CD4-positive, CD25-positive, alpha-beta regulatory T cell (primary cell): ENCODE data around the gene IDI1. TPM values are rescaled to one million over a fixed set of nuclear protein-coding genes. Genes with fewer than 3 reads are reported as not detected.
"Not testable (repeated sequence)": the region's sequence is repeated elsewhere in the genome, so short reads cannot be mapped to it uniquely, and the experiment has no call there.

Experiments
- ATAC-seq, 2 donors: fragments of 150-1000 bp; cut with Tn5 transposase; one replicate each; pipeline ENCODE4 v1.10.0; 2021; ENCODE audit warnings: low read depth in 2 of 2, moderate number of reproducible peaks in 2 of 2, moderate library complexity in 1 of 2
- DNase-seq, 3 donors: peaks; one replicate each; pipeline versions ENCODE4 v3.0.0 to v3.0.0-alpha.2; 2012 to 2022; ENCODE audit warnings: mixed read lengths in 1 of 3
- H3K27ac ChIP-seq: one replicate; pipeline ENCODE4 v1.7.0; 2013; ENCODE audit warnings: mild to moderate bottlenecking, low read length; ENCODE audit not compliant: insufficient read depth, poor library complexity, severe bottlenecking
- H3K27me3 ChIP-seq: one replicate; pipeline ENCODE4 v1.7.0; 2013; ENCODE audit warnings: low read length; ENCODE audit not compliant: control insufficient read depth, insufficient read depth
- H3K36me3 ChIP-seq: one replicate; pipeline ENCODE4 v1.7.0; 2013; ENCODE audit warnings: mild to moderate bottlenecking, low read length, moderate library complexity; ENCODE audit not compliant: control insufficient read depth, insufficient read depth
- H3K4me1 ChIP-seq: 2 replicates; pipeline ENCODE4 v1.7.0; 2013; ENCODE audit warnings: mild to moderate bottlenecking, low read length; ENCODE audit not compliant: insufficient read depth, control insufficient read depth, poor library complexity, severe bottlenecking
- H3K4me3 ChIP-seq: one replicate; pipeline ENCODE4 v1.7.0; 2013; ENCODE audit warnings: low read depth, mild to moderate bottlenecking, low read length, moderate library complexity
- H3K9me3 ChIP-seq, 2 experiments: 1 replicate in 1 of 2; 2 replicates in 1 of 2; pipeline ENCODE4 v1.7.0; 2013; ENCODE audit warnings: low read length in 2 of 2, mild to moderate bottlenecking in 1 of 2, moderate library complexity in 1 of 2; ENCODE audit not compliant: control insufficient read depth in 2 of 2
- H3K27ac Mint-ChIP-seq, 3 donors: one replicate each; pipeline ENCODE4 v1.8.0; 2020 to 2022; ENCODE audit warnings: mild to moderate bottlenecking in 3 of 3, mixed read lengths in 3 of 3, moderate library complexity in 2 of 3
- H3K27me3 Mint-ChIP-seq: one replicate; pipeline ENCODE4 v1.8.0; 2022; ENCODE audit warnings: mild to moderate bottlenecking, mixed read lengths
- H3K36me3 Mint-ChIP-seq: one replicate; pipeline ENCODE4 v1.8.0; 2020; ENCODE audit warnings: mixed read lengths
- H3K4me1 Mint-ChIP-seq, 4 donors: one replicate each; pipeline ENCODE4 v1.8.0; 2020 to 2022; ENCODE audit warnings: mixed read lengths in 4 of 4, mild to moderate bottlenecking in 1 of 4
- H3K4me3 Mint-ChIP-seq, 4 donors: one replicate each; pipeline ENCODE4 v1.8.0; 2020 to 2022; ENCODE audit warnings: mild to moderate bottlenecking in 4 of 4, mixed read lengths in 4 of 4, moderate library complexity in 3 of 4
- H3K9me3 Mint-ChIP-seq, 7 donors: one replicate each; pipeline ENCODE4 v1.8.0; 2020 to 2022; ENCODE audit warnings: mixed read lengths in 7 of 7, mild to moderate bottlenecking in 3 of 7, moderate library complexity in 2 of 7
- polyA plus RNA-seq, 4 donors: library from polyadenylated mRNA; unstranded; fragments of 300-500 nt; fragmentation: Illumina TruSeq; gene quantifications; one replicate each; pipeline ENCODE4 v1.2.3, GENCODE V29; 2021
- total RNA-seq: library from RNA; stranded (reverse); gene quantifications from one replicate; pipeline ENCODE4 v1.2.3, GENCODE V29; 2022

The IDI1 gene
- total and polyA plus RNA-seq, 5 donors from 2014 or later: 47.0 to 179 (median 50.2) TPM

DNA sequence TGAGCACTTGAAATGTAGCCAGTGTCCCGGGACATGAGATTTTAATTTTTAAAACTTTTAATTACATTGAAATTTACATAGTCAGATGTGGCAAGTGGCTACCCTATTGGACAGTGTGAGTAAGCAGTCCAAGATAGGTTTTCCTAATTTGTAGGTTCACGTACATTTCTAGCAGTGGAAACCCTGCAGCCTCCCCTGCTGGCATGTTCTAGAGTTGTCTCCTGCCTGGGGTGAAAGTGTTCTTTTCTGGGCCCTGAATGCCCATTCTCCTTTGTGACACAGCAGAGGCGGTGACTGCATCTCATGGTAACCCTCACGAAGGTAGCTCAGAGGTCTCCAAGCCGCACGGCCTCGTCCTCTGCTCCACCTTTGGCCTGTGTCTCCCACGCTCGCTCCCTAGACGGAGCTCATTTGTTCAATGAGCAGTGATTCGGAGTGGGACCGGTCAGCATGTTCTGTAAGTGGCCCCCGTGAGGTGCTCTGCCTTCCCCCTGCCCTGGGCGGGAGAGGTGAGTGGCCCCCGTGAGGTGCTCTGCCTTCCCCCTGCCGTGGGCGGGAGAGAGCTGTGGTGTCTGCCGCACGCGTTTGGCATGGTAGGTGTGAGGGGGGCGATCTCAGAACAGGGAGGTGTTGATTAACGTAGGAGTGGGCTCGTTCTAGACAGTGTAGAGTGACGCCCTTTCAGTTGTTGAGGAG, 25.3 kb upstream of the IDI1 start:
- Mint-ChIP-seq H3K27ac (peak overlapping the region in 2 of 3 donors; percentile 9 to 73), H3K4me3 (no peak overlapping the region), H3K4me1 (peaks cover 6 to 29% (median 14%) of the 10 kb centered on the region in 4 donors), H3K36me3 (peaks cover 8% of the 10 kb centered on the region), H3K27me3 (no peaks in the 10 kb centered on the region), H3K9me3 (no peaks in the 10 kb centered on the region)
- no peaks in the 10 kb centered on the region for H3K9me3 ChIP-seq
- H3K27ac ChIP-seq: no peak overlapping the region
- DNase-seq (no peak), ATAC-seq (no peak)
- peaks cover 5% of the 10 kb centered on the region for H3K4me1 ChIP-seq
- H3K4me3 ChIP-seq: no peak overlapping the region
- H3K36me3 ChIP-seq: peaks cover 43% of the 10 kb centered on the region
- H3K27me3 ChIP-seq: no peaks in the 10 kb centered on the region

GRCh38 chr10:1070919-1071318, 22.0 kb upstream of the IDI1 start:
- no peak overlapping the region for H3K27ac ChIP-seq
- H3K4me3 ChIP-seq: no peak overlapping the region
- ATAC-seq: no peak

DNA sequence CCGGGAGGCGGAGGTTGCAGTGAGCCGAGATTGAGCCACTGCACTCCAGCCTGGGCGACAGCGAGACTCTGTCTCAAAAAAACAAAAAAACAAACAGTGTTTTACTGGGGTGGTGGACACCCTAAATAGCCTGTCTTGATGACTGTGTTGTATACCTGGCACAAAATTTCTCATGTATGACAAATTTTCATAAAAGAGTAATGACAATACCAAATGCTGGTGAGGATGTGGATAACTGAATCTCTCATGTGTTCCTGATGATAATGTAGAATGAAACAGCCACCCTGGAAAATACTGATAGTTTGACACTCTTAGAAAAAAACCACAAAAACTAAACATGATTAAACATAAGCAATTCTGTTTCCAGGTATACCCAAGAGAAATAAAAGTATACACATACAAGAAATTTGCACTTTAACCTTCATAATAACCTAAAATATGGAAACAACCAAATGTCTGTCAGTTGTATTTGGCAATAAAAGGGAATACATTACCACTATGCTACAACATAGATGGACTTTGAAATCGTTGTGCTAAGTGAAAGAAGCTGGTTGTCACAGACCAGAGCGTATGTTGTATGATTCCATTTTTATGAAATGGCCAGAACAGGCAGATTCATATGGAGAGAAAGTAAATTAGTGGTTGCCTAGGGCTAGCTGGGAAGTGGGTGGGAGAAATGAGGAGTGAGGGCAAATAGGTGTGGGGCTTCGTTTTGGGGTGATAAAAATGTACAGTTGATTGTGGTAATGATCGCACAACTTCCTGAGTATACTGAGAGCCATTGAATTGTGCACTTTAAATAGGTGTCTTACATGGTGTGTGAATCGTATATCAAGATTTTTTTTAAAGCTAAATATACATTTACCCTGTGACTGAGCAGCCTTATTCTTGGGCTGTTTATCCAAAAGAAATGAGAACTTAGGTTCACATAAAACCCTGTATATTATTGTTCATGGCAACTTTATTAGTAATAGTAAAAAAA, 19.8 kb upstream of the IDI1 start:
- Mint-ChIP-seq H3K4me1 (peaks cover 30 to 47% (median 33%) of the 10 kb centered on the region in 4 donors), H3K9me3 (no peaks in the 10 kb centered on the region), H3K4me3 (no peak overlapping the region), H3K27me3 (no peaks in the 10 kb centered on the region), H3K27ac (peak overlapping the region in 1 of 3 donors; percentile 39), H3K36me3 (peaks cover 11% of the 10 kb centered on the region)
- no peaks in the 10 kb centered on the region for H3K9me3 ChIP-seq
- DNase-seq: no peak
- ATAC-seq: no peak
- H3K27me3 ChIP-seq: no peaks in the 10 kb centered on the region
- H3K36me3 ChIP-seq: peaks cover 17% of the 10 kb centered on the region
- H3K4me1 ChIP-seq: peaks cover 11% of the 10 kb centered on the region
- H3K4me3 ChIP-seq: no peak overlapping the region
- no peak overlapping the region for H3K27ac ChIP-seq

More at GRCh38 chr10:1070919-1071318, 22.0 kb upstream of the IDI1 start:
- no peaks in the 10 kb centered on the region for H3K27me3 ChIP-seq
- Mint-ChIP-seq H3K9me3 (no peaks in the 10 kb centered on the region), H3K27ac (peak overlapping the region; percentile 75 to 87 (median 76)), H3K4me3 (no peak overlapping the region), H3K4me1 (peaks cover 10 to 37% (median 28%) of the 10 kb centered on the region in 4 donors), H3K36me3 (peaks cover 8% of the 10 kb centered on the region), H3K27me3 (no peaks in the 10 kb centered on the region)
- H3K9me3 ChIP-seq: no peaks in the 10 kb centered on the region
- H3K36me3 ChIP-seq: peaks cover 28% of the 10 kb centered on the region
- DNase-seq: no peak
- H3K4me1 ChIP-seq: peaks cover 5% of the 10 kb centered on the region

GRCh38 chr10:1066734-1067133, 17.8 kb upstream of the IDI1 start:
- not testable (repeated sequence) for ATAC-seq, DNase-seq, H3K4me3 Mint-ChIP-seq, H3K27me3 ChIP-seq, H3K9me3 Mint-ChIP-seq, H3K27me3 Mint-ChIP-seq, H3K9me3 ChIP-seq, H3K36me3 ChIP-seq, H3K4me3 ChIP-seq, H3K36me3 Mint-ChIP-seq, H3K27ac ChIP-seq
- peaks cover 30% of the 10 kb centered on the region for H3K4me1 ChIP-seq
- Mint-ChIP-seq H3K27ac (peak overlapping the region; percentile 20 to 74 (median 22)), H3K4me1 (peaks cover 44 to 64% (median 50%) of the 10 kb centered on the region in 4 donors)

GRCh38 chr10:1064964-1065247, 16.0 kb upstream of the IDI1 start:
- H3K27ac ChIP-seq: peak overlapping the region; percentile 73
- H3K27ac Mint-ChIP-seq: peak overlapping the region; percentile 42 to 93 (median 43)
- H3K4me1 ChIP-seq: peaks cover 39% of the 10 kb centered on the region

GRCh38 chr10:1063232-1063865, 14.4 kb upstream of the IDI1 start:
- Mint-ChIP-seq H3K36me3 (peaks cover 6% of the 10 kb centered on the region), H3K9me3 (no peaks in the 10 kb centered on the region), H3K27me3 (no peaks in the 10 kb centered on the region), H3K27ac (peak overlapping the region; percentile 92 to 97 (median 93)), H3K4me3 (peak overlapping the region; percentile 78 to 99 (median 84)), H3K4me1 (peaks cover 32 to 73% (median 56%) of the 10 kb centered on the region in 4 donors)
- Histone ChIP-seq H3K4me3 (peak overlapping the region; percentile 74), H3K27ac (peak overlapping the region; percentile 73), H3K36me3 (no peaks in the 10 kb centered on the region), H3K9me3 (no peaks in the 10 kb centered on the region), H3K27me3 (no peaks in the 10 kb centered on the region), H3K4me1 (peaks cover 39% of the 10 kb centered on the region)
- DNase-seq (peak in 2 of 3 donors; percentile 40 to 65), ATAC-seq (peak; percentile 87 to 96)

More at GRCh38 chr10:1064964-1065247, 16.0 kb upstream of the IDI1 start:
- Mint-ChIP-seq H3K36me3 (peaks cover 6% of the 10 kb centered on the region), H3K4me3 (peak overlapping the region in 2 of 4 donors; percentile 2 to 16), H3K9me3 (no peaks in the 10 kb centered on the region), H3K27me3 (no peaks in the 10 kb centered on the region), H3K4me1 (peaks cover 37 to 74% (median 57%) of the 10 kb centered on the region in 4 donors)
- Histone ChIP-seq H3K4me3 (no peak overlapping the region), H3K36me3 (no peaks in the 10 kb centered on the region), H3K27me3 (no peaks in the 10 kb centered on the region), H3K9me3 (no peaks in the 10 kb centered on the region)
- ATAC-seq: no peak
- no peak for DNase-seq

DNA sequence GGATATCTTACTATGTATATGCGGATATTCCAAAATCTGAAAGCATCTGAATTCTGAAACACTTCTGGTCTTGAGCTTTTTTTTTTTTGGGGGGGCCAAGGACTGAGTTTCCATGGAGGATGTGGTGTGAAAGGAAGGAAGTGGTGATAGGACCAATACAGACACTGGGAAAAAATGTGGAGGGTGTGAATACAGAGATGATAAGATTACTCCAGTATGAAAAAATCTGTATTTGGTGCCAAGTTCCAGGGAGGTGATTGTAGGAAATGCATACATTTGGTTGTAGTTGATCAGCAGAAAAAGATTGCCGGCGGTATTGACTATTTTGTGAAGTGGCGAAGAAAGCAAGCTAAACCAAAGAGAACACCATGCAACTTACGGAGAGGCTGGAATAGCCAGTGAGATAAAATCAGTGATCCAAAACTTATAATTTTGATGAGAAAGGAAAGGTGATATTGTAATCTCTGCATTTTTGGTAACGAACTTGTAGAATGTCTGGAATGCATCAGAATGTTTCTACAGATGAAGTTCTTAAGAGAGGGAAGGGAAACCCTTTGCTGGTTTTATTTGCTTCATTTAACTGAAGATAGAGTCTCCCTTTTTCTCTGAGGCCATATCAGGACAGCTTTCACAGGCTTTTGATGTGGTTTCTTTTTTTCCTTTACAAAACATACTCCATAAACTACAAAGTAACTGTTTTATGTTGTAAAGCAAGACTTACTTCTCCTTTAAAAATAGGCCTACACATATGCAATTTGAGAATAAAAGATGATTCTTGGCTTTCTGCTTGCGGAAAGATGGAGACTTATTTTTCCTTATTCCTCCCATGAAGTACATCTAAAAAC, 13.2 kb upstream of the IDI1 start:
- H3K4me3 ChIP-seq: peak overlapping the region; percentile 74
- H3K9me3 ChIP-seq: no peaks in the 10 kb centered on the region
- no peaks in the 10 kb centered on the region for H3K27me3 ChIP-seq
- ATAC-seq (no peak), DNase-seq (no peak)
- Mint-ChIP-seq H3K27ac (peak overlapping the region; percentile 92 to 97 (median 93)), H3K4me1 (peaks cover 34 to 82% (median 62%) of the 10 kb centered on the region in 4 donors), H3K4me3 (peak overlapping the region; percentile 78 to 99 (median 84)), H3K27me3 (no peaks in the 10 kb centered on the region), H3K9me3 (no peaks in the 10 kb centered on the region), H3K36me3 (peaks cover 6% of the 10 kb centered on the region)
- peak overlapping the region; percentile 73 for H3K27ac ChIP-seq
- peaks cover 49% of the 10 kb centered on the region for H3K4me1 ChIP-seq
- no peaks in the 10 kb centered on the region for H3K36me3 ChIP-seq
